Spinal cord (tissue), 10 donors: ENCODE results near the gene CTRL. TPM values are rescaled to one million over a fixed set of nuclear protein-coding genes. Genes with fewer than 3 reads are reported as not detected.

Experiments used
- DNase-seq, 6 donors: peaks; one replicate each; pipeline versions ENCODE4 v3.0.0 to v3.0.0-alpha.2; 2013 to 2015; ENCODE audit warnings: low spot score in 6 of 6, low read depth in 4 of 6
- H3K27ac ChIP-seq: one replicate; pipeline ENCODE4 v1.5.1; 2013; ENCODE audit warnings: low read depth, low read length, control low read depth
- H3K27me3 ChIP-seq: one replicate; pipeline ENCODE4 v1.6.1; 2013; ENCODE audit warnings: low read length; ENCODE audit not compliant: control insufficient read depth, insufficient read depth
- H3K36me3 ChIP-seq: one replicate; pipeline ENCODE4 v1.6.1; 2013; ENCODE audit warnings: low read length; ENCODE audit not compliant: control insufficient read depth, insufficient read depth
- H3K4me1 ChIP-seq: one replicate; pipeline ENCODE4 v1.6.1; 2013; ENCODE audit warnings: low read length; ENCODE audit not compliant: control insufficient read depth, insufficient read depth
- H3K4me3 ChIP-seq: one replicate; pipeline ENCODE4 v1.5.1; 2013; ENCODE audit warnings: low read depth, low read length, control low read depth
- H3K9me3 ChIP-seq: one replicate; pipeline ENCODE4 v1.6.1; 2013; ENCODE audit warnings: low read length; ENCODE audit not compliant: control insufficient read depth, insufficient read depth
- WGBS: methylation state at CpG from one replicate; pipeline ENCODE4 v1.1.5; 2013; ENCODE audit warnings: missing lambda C conversion rate; ENCODE audit not compliant: insufficient coverage; 5-methylcytosine and 5-hydroxymethylcytosine counted together
- polyA plus RNA-seq, 2 donors: library from polyadenylated mRNA; unstranded; fragments of 120-200 nt; gene quantifications; one replicate each; pipeline ENCODE4 v1.2.1, GENCODE V29; 2013; ENCODE audit not compliant: insufficient read length in 2 of 2
- total RNA-seq, 2 donors: library from RNA; depleted of rRNA in 1 of 2; stranded (reverse); fragments of 120-200 nt in 1 of 2; fragments of >200 nt in 1 of 2; gene quantifications; one replicate each; pipeline versions ENCODE4 v1.2.3 to v1.2.4, GENCODE V29; 2013 to 2014
- donor health status: healthy.

Gene CTRL
- total and polyA plus RNA-seq, 4 donors = 0.89 to 8.1 (median 3.0) TPM

DNA sequence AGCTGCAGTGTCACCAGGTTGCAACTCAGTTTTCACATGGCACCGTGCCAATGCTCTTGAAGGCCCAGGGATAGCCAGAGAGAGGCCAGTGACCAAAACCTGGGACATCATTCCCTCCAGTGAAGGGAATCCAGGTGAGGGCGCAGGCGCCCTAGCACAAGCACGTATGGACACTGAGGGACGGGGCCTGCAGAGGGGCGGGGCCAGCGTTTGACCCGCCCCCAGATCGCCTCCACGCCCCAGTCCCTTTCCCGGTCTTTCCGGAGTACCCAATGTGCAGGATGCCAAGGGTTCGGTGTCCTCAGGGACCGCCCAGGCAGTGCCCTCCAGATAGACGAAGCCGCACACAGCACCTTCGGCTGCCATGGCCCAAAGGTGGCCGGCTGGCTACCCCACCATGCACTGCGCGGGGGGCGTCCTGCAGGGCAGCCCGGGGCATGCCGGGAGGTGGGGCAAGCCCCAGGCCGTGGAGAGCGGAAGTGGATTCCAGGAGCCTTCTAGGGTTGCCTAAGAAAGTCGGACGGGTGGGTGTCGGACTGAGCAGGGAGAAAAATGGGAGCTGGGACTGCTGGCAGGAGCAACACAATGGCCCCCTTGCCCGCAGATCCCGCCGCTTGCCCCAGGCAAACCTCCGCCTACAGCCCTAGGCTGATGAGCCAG is 32.1 kb upstream of the CTRL start:
- Histone ChIP-seq H3K4me3 (peak overlapping the region; percentile 16), H3K9me3 (no peaks in the 10 kb centered on the region), H3K27me3 (peaks cover 12% of the 10 kb centered on the region), H3K36me3 (peaks cover 40% of the 10 kb centered on the region), H3K4me1 (peaks cover 63% of the 10 kb centered on the region), H3K27ac (peak overlapping the region; percentile 64)
- no peak for DNase-seq
- WGBS = 19% methylated on average over 30 of the region's 32 CpGs

DNA sequence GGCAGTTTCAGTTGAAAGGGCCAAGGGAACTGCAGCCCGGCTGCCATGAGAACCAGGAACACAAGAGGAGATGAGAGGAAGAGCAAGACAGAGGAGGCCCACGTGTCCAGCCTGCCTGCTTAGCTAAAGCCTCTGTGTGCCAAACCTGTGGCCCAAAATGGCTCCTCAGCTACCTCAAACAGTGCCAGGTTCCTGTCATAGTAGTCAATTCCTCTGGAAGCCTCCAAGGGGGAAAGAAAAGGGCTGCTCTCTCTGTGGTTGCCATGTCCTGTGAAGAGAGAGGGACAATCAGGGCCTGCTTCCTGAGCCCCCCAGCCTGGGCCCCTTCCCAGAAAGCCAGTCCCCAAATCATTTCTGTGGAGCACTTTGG is 31.6 kb upstream of the CTRL start:
- peaks cover 9% of the 10 kb centered on the region for H3K27me3 ChIP-seq
- peak overlapping the region; percentile 64 for H3K27ac ChIP-seq
- H3K36me3 ChIP-seq = peaks cover 45% of the 10 kb centered on the region
- 62% methylated on average over 2 of the region's 2 CpGs for WGBS
- H3K9me3 ChIP-seq = no peaks in the 10 kb centered on the region
- no peak overlapping the region for H3K4me3 ChIP-seq
- DNase-seq = peak in 2 of 6 donors; percentile 42 to 65
- peaks cover 60% of the 10 kb centered on the region for H3K4me1 ChIP-seq

- peaks cover 2% of the 10 kb centered on the region for H3K27me3 ChIP-seq
- H3K9me3 ChIP-seq = no peaks in the 10 kb centered on the region
- H3K4me3 ChIP-seq = no peak overlapping the region
- WGBS = 96% methylated on average over 7 of the region's 8 CpGs
- no peak for DNase-seq
- H3K27ac ChIP-seq = no peak overlapping the region
- peaks cover 53% of the 10 kb centered on the region for H3K4me1 ChIP-seq
- peaks cover 56% of the 10 kb centered on the region for H3K36me3 ChIP-seq
These were observed 30.5 kb upstream of the CTRL start for GRCh38 chr16:67962135-67962534.

DNA sequence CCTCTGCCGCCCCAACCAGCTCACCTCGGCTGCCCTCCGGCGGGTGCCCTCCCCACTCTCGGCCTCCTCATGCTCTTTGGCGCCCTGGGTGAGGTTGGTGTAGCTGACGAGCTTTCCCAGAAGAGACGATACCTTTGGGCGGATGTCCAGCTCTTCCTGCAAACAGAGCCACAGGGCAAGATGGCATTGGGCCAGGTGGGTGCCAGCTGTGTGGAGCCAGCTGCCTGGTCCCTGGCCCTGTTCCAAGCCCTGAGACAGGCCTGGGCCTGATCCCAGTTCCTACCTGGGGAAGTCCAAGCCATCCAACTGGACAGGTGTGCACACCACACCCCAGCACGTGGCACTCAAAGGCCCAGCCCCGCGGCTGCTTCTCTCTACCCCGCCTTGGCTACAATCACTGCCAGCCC is 29.9 kb upstream of the CTRL start:
- H3K4me1 ChIP-seq = peaks cover 47% of the 10 kb centered on the region
- WGBS = 88% methylated on average over 3 of the region's 13 CpGs
- no peak overlapping the region for H3K27ac ChIP-seq
- H3K9me3 ChIP-seq = no peaks in the 10 kb centered on the region
- H3K27me3 ChIP-seq = no peaks in the 10 kb centered on the region
- H3K36me3 ChIP-seq = peaks cover 56% of the 10 kb centered on the region
- no peak overlapping the region for H3K4me3 ChIP-seq
- DNase-seq = peak in 1 of 6 donors; percentile 22

- whole genome bisulfite sequencing = 86% methylated on average over 9 of the region's 11 CpGs
- H3K4me3 ChIP-seq = no peak overlapping the region
- no peak overlapping the region for H3K27ac ChIP-seq
- no peak for DNase-seq
- peaks cover 61% of the 10 kb centered on the region for H3K36me3 ChIP-seq
- no peaks in the 10 kb centered on the region for H3K27me3 ChIP-seq
- H3K9me3 ChIP-seq = no peaks in the 10 kb centered on the region
- H3K4me1 ChIP-seq = peaks cover 37% of the 10 kb centered on the region
These were observed 28.1 kb upstream of the CTRL start for GRCh38 chr16:67959536-67960329.

- DNase-seq = no peak
- H3K27me3 ChIP-seq = no peaks in the 10 kb centered on the region
- H3K36me3 ChIP-seq = peaks cover 62% of the 10 kb centered on the region
- H3K4me1 ChIP-seq = peaks cover 29% of the 10 kb centered on the region
- no peaks in the 10 kb centered on the region for H3K9me3 ChIP-seq
- 96% methylated on average over 9 of the region's 9 CpGs for WGBS
- H3K4me3 ChIP-seq = no peak overlapping the region
- no peak overlapping the region for H3K27ac ChIP-seq
These were observed 26.0 kb upstream of the CTRL start for GRCh38 chr16:67957622-67958021.

DNA sequence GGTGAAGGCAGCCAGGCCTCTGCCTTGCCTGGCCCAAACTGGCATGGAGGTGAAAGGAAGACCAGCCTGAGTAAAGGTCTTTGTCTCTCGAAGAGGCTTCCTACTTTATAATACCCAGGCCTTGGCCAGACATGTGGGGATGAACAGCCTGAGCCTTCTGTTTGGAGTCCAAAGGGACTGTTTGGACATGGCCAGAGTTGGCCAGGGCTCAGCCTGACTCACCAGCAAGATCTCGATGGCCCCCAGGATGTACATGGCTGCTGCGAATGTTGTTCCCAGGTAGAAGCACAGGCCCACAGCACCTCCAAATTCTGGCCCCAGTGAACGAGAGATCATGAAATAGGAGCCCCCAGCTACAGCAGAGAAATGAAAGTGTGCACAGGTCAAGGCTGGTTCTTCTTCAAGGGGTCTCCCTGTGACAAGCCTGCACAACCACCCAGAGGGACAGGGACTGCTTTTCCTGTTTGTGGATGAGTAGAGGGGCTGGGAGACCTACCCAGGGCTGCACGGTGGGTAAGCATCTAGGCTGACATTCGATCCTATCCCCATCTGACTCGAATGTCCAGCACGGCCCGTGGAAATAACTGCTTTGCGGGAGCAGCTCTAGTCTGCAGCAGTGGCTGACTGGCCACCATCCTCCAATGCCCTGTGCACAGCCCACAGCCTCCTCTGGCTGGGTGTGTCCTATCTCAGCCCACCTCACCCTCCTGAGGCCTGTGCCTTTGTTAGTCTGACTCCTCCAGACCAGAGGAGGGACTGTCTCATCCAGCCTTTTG is 22.9 kb upstream of the CTRL start:
- H3K36me3 ChIP-seq = peaks cover 59% of the 10 kb centered on the region

GRCh38 chr16:67953641-67954375 is 22.1 kb upstream of the CTRL start:
- H3K27ac ChIP-seq = peak overlapping the region; percentile 6
- no peak for DNase-seq
- WGBS = 90% methylated on average over 7 of the region's 8 CpGs
- peaks cover 60% of the 10 kb centered on the region for H3K36me3 ChIP-seq
- H3K4me1 ChIP-seq = peaks cover 45% of the 10 kb centered on the region
- H3K27me3 ChIP-seq = no peaks in the 10 kb centered on the region
- H3K9me3 ChIP-seq = no peaks in the 10 kb centered on the region
- H3K4me3 ChIP-seq = no peak overlapping the region

More for the DNA sequence above, 22.9 kb upstream of the CTRL start:
- H3K9me3 ChIP-seq = no peaks in the 10 kb centered on the region
- H3K27ac ChIP-seq = no peak overlapping the region
- peaks cover 44% of the 10 kb centered on the region for H3K4me1 ChIP-seq
- H3K4me3 ChIP-seq = no peak overlapping the region
- 84% methylated on average over 10 of the region's 10 CpGs for WGBS
- no peak for DNase-seq
- no peaks in the 10 kb centered on the region for H3K27me3 ChIP-seq

DNA sequence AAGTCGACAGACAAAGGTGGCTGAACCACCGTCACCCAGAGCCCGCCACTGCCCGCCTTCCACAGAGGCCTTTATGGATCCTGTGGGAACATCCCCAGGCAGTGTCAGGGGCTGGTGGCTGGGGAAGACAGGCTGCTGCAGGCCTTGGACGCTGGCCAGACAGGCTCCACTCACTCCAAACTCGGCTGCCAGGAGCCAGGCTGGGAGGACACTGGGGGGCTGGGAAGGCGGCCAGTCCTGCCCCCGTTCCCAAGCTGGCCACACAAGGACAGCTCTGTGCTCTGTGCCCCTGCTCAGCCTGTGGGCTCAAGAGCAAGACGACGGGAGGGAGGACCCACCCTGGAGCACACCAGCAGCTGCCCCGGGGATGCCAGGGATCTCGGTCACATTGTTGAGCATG is 19.8 kb upstream of the CTRL start:
- Histone ChIP-seq H3K27me3 (no peaks in the 10 kb centered on the region), H3K27ac (peak overlapping the region; percentile 88), H3K9me3 (no peaks in the 10 kb centered on the region), H3K4me3 (no peak overlapping the region), H3K4me1 (peaks cover 62% of the 10 kb centered on the region), H3K36me3 (peaks cover 66% of the 10 kb centered on the region)
- DNase-seq = peak in 3 of 6 donors; percentile 82 to 94 (median 89)
- 29% methylated on average over 12 of the region's 12 CpGs for WGBS
